Neuron (in vitro differentiated cells): ENCODE data around the gene HMGN3.
"Not testable (repeated sequence)": the region's sequence is repeated elsewhere in the genome, so short reads cannot be mapped to it uniquely, and the experiment has no call there.

Experiments
- H2AFZ ChIP-seq: one replicate; pipeline ENCODE4 v1.6.1; 2013; ENCODE audit warnings: low read depth, mild to moderate bottlenecking, inconsistent platforms, low read length, moderate library complexity
- H3K27me3 ChIP-seq: one replicate; pipeline ENCODE4 v1.6.1; 2013; ENCODE audit warnings: low read length; ENCODE audit not compliant: insufficient read depth
- H3K36me3 ChIP-seq: one replicate; pipeline ENCODE4 v1.6.1; 2013; ENCODE audit warnings: low read length; ENCODE audit not compliant: insufficient read depth
- H3K4me1 ChIP-seq: one replicate; pipeline ENCODE4 v1.6.1; 2013; ENCODE audit warnings: low read length; ENCODE audit not compliant: insufficient read depth
- H3K4me3 ChIP-seq: 2 replicates; pipeline ENCODE4 v1.5.1; 2013; ENCODE audit warnings: mild to moderate bottlenecking, low read length, moderate library complexity
- H3K9me3 ChIP-seq: one replicate; pipeline ENCODE4 v1.6.1; 2013; ENCODE audit warnings: low read length

The HMGN3 gene

DNA sequence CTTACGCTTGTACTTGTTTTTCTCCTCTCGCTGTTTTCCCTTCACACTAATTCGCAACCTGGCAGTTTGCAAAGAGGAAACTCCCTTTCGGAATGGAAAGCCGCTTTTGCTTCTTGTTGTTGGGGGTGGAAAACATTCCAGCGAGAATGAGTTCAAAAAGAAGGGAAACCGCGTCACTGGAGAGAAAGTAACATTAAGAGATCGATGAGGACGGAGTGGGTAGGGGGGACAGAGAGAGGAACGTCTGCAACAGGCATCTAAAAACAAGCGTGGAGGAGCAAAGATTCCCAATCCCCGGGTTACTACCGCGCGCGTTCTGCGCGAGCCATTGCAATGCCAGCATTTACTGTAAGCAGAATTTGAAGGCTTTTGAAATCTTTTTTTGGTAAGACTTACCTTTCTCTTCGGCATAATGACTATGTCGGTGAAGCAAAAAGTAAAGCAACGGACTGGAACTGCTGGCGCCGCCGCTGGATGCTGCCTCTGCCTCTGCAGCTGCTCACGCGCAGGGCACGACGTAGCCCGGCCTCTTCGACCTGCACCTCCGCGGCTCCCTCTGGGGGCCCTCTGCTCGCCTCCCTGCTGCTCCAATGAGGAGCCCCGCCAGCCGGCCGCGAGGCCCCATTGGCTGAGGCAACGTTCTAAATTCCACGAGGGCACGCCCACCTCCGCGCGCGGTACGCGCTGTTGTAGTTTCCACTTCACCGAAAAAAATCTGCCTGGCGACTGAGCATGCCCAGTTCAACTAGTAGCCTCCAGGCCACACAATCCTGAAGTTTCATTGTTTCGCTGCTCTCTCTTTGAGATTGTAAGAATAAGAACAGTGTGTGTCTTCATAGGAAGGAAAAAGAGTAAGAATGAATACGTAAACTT is at the start of gene HMGN3:
Gene HMGN3 (minus strand): TSS at position 533 of the 873 bp plus-strand sequence.
- no peaks in the 10 kb centered on the region for H3K9me3 ChIP-seq
- H3K36me3 ChIP-seq = no peaks in the 10 kb centered on the region
- peak within 1 kb of the TSS; percentile 93 for H3K4me3 ChIP-seq
- H3K27me3 ChIP-seq = no peaks in the 10 kb centered on the region
- H2AFZ ChIP-seq = peak within 1 kb of the TSS; percentile 91
- H3K4me1 ChIP-seq = peaks cover 3% of the 10 kb centered on the region

DNA sequence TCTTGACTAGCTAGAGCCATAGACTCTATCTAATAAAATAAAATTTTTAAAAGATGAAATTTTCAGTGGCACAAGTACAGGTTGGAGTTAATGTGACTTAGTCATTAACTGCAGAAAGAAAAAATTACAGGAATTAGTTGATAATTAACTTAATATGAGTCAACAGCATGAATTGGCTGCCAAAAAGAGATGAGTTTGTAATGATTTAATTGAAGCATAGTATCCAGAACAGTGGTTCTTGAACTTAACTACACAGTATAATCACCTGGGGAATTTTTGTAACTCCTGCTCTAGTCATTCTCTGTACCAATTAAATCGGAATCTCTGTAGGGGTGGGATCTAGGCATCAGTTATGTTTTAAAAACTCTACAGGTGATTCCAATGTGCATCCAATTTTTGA is 46.3 kb upstream of the HMGN3 start:
- Histone ChIP-seq H3K4me1 (no peaks in the 10 kb centered on the region), H3K27me3 (no peaks in the 10 kb centered on the region), H2AFZ (no peak overlapping the region), H3K4me3 (no peak overlapping the region), H3K36me3 (no peaks in the 10 kb centered on the region), H3K9me3 (no peaks in the 10 kb centered on the region)

DNA sequence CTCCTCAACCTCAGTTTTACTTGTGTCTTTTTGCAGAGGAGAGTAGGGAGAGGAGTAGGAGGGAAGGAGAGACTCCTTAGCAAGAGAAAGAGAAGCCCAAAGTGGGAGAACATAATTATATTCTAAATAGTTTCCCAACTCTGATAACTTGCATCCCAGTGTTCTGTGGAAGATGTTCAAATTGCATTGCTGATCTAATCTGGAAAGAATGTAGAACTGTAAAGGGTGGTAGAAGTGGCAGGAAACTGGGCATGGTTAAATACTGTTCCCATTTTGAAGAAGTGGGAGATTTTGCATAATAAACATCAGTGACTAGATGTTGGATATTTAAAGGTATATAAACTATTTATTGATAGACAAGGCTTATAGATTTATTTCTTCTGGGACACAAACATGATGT is 42.6 kb upstream of the HMGN3 start:
- H2AFZ ChIP-seq = no peak overlapping the region
- no peaks in the 10 kb centered on the region for H3K36me3 ChIP-seq
- no peak overlapping the region for H3K4me3 ChIP-seq
- no peaks in the 10 kb centered on the region for H3K4me1 ChIP-seq
- H3K27me3 ChIP-seq = no peaks in the 10 kb centered on the region
- H3K9me3 ChIP-seq = no peaks in the 10 kb centered on the region

DNA sequence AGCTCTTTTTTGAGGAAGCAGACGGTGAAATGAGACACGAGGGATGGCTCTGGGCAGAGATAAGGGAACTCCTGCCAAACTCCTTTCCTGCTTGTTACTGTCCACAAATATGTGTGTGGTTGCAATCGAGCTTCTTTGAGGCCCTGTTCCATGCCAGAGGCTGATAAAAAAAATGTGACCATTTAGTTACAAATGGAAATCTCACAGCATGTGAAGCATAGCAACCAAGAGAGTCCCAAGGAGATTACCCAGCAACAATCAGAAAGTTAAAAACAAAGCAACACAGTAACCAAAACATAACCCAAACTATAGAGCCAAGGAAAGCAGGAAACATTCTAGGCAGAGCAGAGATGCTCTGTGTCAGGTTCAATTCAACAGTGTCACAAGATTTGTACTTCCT is 35.4 kb upstream of the HMGN3 start:
- no peaks in the 10 kb centered on the region for H3K9me3 ChIP-seq
- H3K36me3 ChIP-seq = no peaks in the 10 kb centered on the region
- no peak overlapping the region for H3K4me3 ChIP-seq
- no peaks in the 10 kb centered on the region for H3K27me3 ChIP-seq
- H2AFZ ChIP-seq = no peak overlapping the region
- H3K4me1 ChIP-seq = no peaks in the 10 kb centered on the region

DNA sequence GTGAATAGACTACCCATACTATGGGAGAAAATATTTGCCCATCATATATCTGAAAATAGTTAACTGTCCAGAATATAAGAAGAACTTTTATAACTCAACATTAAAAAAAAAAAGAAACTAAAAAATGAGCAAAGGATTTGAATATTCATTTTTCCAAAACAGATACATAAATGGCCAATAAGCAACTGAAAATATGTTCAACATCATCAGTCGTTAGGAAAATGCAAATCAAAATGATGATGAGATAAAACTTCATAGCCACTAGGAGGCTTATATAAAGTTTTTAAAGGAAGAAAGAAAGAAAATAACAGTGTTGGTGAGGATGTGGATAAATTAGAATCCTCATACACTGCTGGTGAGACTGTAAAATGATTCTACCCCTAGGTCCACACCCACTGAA is 32.6 kb upstream of the HMGN3 start:
- Histone ChIP-seq H3K36me3 (no peaks in the 10 kb centered on the region), H3K27me3 (no peaks in the 10 kb centered on the region), H2AFZ (no peak overlapping the region), H3K4me1 (no peaks in the 10 kb centered on the region), H3K9me3 (no peaks in the 10 kb centered on the region), H3K4me3 (no peak overlapping the region)

DNA sequence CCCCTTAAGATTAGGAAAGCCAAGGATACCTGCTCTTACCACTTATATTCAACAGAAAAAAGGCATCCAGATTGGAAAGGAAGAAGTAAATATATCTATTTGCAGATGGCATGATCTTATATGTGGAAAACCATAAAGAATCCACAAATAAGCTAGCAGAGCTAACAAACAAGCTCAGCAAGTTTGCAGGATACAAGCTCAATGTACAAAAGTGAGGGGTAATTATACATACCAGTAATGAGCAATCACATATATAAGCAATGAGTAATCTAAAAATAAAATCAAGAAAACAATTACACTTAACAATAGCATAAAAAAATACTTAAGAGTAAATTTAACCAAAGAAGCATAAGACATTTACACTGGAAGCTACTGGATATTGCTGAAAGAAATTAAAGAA is 31.6 kb upstream of the HMGN3 start:
- Histone ChIP-seq H2AFZ (no peak overlapping the region), H3K9me3 (no peaks in the 10 kb centered on the region)

DNA sequence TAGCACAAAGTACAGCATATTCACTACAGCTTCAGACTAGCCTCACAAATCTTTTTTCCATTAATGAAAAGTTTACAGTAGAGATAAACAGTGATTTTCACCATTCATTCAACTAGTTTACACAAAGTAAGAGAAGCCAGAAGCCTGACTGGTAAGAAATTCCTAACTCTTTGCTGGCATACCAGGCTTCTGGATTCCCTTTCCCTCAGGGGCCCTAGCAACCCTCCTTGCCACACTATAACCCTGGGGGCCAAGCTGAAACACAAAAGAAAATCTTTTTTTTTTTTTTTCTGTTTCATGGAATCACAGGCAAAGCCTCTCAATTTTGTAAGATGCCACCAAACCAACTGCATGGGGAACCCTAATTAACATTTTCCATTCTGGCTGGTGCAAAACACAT is 28.9 kb upstream of the HMGN3 start:
- no peak overlapping the region for H3K4me3 ChIP-seq
- H3K36me3 ChIP-seq = no peaks in the 10 kb centered on the region
- no peaks in the 10 kb centered on the region for H3K4me1 ChIP-seq
- H2AFZ ChIP-seq = no peak overlapping the region
- no peaks in the 10 kb centered on the region for H3K27me3 ChIP-seq
- H3K9me3 ChIP-seq = no peaks in the 10 kb centered on the region

More for the DNA sequence above, 31.6 kb upstream of the HMGN3 start:
- Histone ChIP-seq H3K4me1 (no peaks in the 10 kb centered on the region), H3K36me3 (no peaks in the 10 kb centered on the region), H3K27me3 (no peaks in the 10 kb centered on the region), H3K4me3 (no peak overlapping the region)

DNA sequence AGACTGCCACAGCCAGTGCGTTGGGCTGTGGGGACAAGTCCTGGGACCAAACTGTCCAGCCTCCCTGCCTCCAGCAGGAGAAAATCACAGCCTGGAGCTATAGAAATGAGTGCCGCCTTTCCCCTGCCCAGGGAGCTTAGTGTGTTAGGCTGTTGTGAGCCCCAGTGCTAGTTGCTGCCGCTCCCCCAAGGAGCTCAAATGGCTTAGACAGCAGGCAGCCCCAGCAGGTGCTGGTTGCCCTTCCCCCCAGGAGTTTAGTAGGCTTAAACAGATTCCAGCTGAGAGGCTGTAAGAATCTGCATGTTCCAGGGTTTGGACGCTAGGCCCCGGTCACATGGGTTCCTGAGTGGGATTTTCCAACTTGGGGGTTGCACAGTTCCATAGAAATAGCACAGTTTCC is 27.2 kb upstream of the HMGN3 start:
- H3K4me3 ChIP-seq = no peak overlapping the region
- no peaks in the 10 kb centered on the region for H3K4me1 ChIP-seq
- H3K36me3 ChIP-seq = no peaks in the 10 kb centered on the region
- H3K9me3 ChIP-seq = no peaks in the 10 kb centered on the region
- H2AFZ ChIP-seq = no peak overlapping the region
- H3K27me3 ChIP-seq = no peaks in the 10 kb centered on the region

DNA sequence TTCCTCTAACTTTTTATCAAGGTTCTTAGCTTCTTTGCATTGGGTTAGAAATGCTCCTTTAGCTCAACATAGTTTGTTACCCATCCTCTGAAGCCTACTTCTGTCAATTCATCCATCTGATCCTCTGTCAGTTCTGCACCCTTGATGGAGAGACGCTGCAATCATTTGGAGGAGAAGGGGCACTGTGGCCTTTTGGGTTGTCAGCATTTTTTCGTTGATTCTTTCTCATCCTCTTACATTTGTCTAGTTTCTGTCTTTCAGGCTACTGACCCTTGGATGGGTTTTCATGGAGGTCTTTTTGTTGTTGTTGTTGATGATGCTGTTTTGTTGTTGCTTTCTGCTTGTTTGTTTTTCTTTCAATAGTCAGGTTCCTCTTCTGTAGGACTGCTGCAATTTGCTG is 26.3 kb upstream of the HMGN3 start:
- H3K36me3 ChIP-seq = no peaks in the 10 kb centered on the region

DNA sequence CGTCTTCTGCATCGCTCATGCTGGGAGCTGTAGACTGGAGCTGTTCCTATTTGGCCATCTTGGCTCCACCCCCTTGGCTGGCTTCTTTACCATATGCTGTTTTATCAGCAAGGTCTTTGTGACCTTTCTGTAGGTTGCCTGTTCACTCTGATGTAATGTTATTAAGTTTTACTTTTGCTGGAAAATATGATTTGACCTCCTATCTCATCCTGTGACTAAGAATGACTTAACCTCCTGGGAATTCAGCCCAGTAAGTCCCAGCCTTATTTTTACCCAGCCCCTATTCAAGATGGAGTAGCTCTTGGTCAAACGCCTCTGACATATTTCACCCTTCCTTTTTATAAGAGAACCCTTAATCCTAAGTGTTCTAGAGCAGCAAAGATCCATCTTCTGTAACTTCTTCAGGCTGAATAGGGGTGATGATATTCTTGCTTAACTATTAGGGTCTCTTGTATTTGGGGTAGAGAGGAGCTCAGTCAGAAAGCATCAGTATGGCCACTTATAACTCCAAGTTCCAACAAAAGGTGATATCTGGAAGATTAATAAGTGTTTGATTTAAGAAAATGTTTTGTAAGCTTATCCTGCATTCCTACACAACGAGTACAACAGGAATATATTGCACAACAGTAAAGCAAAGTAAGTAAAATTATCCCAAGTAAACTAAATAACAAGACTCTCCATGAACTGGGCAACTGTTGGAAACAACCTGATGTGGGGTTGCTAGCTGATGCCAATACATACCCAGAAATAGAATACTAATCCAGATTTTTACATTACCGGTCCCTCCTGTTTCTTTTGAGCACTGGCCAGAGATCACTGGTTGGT is 23.1 kb upstream of the HMGN3 start:
- H3K27me3 ChIP-seq = no peaks in the 10 kb centered on the region
- no peaks in the 10 kb centered on the region for H3K36me3 ChIP-seq
- H3K9me3 ChIP-seq = no peaks in the 10 kb centered on the region
- no peak overlapping the region for H3K4me3 ChIP-seq
- no peaks in the 10 kb centered on the region for H3K4me1 ChIP-seq
- no peak overlapping the region for H2AFZ ChIP-seq

More for the DNA sequence above, 26.3 kb upstream of the HMGN3 start:
- Histone ChIP-seq H3K4me1 (no peaks in the 10 kb centered on the region), H3K4me3 (no peak overlapping the region), H3K27me3 (no peaks in the 10 kb centered on the region), H2AFZ (no peak overlapping the region), H3K9me3 (no peaks in the 10 kb centered on the region)

DNA sequence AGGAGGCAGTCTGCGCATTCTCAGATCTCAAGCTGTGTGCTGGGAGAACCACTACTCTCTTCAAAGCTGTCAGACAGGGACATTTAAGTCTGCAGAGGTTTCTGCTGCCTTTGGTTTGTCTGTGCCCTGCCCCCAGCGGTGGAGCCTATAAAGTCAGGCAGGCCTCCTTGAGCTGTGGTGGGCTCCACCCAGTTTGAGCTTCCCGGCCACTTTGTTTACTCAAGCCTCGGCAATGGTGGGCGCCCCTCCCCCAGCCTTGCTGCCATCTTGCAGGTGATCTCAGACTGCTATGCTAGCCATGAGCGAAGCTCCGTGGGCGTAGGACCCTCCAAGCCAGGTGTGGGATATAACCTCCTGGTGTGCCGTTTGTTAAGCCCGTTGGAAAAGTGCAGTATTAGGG is 22.3 kb upstream of the HMGN3 start:
- not testable (repeated sequence) for H3K4me3 ChIP-seq, H2AFZ ChIP-seq, H3K4me1 ChIP-seq, H3K27me3 ChIP-seq, H3K36me3 ChIP-seq, H3K9me3 ChIP-seq

DNA sequence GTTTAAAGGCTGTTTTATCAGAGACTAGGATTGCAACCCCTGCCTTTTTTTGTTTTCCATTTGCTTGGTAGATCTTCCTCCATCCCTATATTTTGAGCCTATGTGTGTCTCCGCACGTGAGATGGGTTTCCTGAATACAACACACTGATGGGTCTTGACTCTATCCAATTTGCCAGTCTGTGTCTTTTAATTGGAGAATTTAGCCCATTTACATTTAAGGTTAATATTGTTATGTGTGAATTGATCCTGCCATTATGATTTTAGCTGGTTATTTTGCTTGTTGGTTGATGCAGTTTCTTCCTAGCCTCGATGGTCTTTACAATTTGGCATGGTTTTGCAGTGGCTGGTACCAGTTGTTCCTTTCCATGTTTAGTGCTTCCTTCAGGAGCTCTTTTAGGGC is 20.6 kb upstream of the HMGN3 start:
- not testable (repeated sequence) for H3K27me3 ChIP-seq, H3K4me3 ChIP-seq, H2AFZ ChIP-seq, H3K4me1 ChIP-seq, H3K36me3 ChIP-seq, H3K9me3 ChIP-seq

DNA sequence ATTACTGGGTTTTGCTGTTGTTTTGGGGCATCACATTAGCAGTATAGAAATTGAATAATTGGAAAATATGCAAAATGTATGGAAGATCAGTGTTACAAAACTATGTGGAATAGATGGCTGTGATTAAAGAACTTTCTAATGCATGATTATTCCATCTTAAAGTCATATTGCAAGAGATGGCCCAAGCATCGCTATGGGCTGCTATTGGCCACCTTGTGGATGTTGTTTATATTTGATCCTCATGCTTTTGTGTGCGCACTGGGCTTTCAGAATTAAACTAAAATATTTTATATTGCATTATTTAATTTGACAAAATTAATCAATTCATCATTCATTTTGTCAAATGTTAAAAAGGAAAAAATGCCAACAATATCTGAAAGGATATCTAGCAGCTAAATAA is 16.1 kb upstream of the HMGN3 start:
- Histone ChIP-seq H3K9me3 (no peaks in the 10 kb centered on the region), H3K27me3 (no peaks in the 10 kb centered on the region), H2AFZ (no peak overlapping the region), H3K4me3 (no peak overlapping the region), H3K4me1 (no peaks in the 10 kb centered on the region), H3K36me3 (no peaks in the 10 kb centered on the region)
